Measurements from ENCODE around the gene PCDHB12.
A peak's percentile ranks its signal among the peaks of the same experiment; 100 is the strongest.
"Not testable (repeated sequence)": the region's sequence is repeated elsewhere in the genome, so short reads cannot be mapped to it uniquely, and the experiment has no call there.

The PCDHB12 gene

GRCh38 chr5:141234109-141234667 is 25.7 kb downstream of the PCDHB12 start:
- DNase-seq (ENCODE audit: low spot score), result no peak
- no peak for TF ChIP-seq CTCF (IDR thresholded peaks at IDR 0.05)
- Histone ChIP-seq H3K4me3 (peak overlapping the region; percentile 55), H3K27ac (no peak overlapping the region)

- peak overlapping the region; percentile 30 for H3K4me3 ChIP-seq
- H3K27ac ChIP-seq; DNase-seq (ENCODE audit: low spot score): not testable (repeated sequence)
These were observed 27.4 kb downstream of the PCDHB12 start for GRCh38 chr5:141235922-141236321.

- Histone ChIP-seq H3K27ac (no peak overlapping the region), H3K4me3 (peak overlapping the region; percentile 30)
- TF ChIP-seq CTCF (IDR thresholded peaks at IDR 0.05), result no peak
- no peak for DNase-seq (ENCODE audit: low spot score)
These were observed 28.2 kb downstream of the PCDHB12 start for GRCh38 chr5:141236516-141237313.

GRCh38 chr5:141241496-141241895 is 33.0 kb downstream of the PCDHB12 start:
- H3K4me3 ChIP-seq, result peak overlapping the region; percentile 45
- TF ChIP-seq CTCF (IDR thresholded peaks at IDR 0.05), result no peak
- no peak overlapping the region for H3K27ac ChIP-seq

GRCh38 chr5:141245250-141245717 is 36.8 kb downstream of the PCDHB12 start, which contains the start of gene PCDHB15:
PCDHB15 (plus strand) TSS chr5:141245395; CDS start chr5:141245579, 184 bp downstream.
- Histone ChIP-seq H3K4me3 (peak within 1 kb of the TSS; percentile 55), H3K27ac (peak within 1 kb of the TSS in 1 of 2 donors; percentile 11)
- DNase-seq (ENCODE audit: low spot score), result no peak
- no peak for TF ChIP-seq CTCF (IDR thresholded peaks at IDR 0.05)

More at GRCh38 chr5:141241496-141241895, 33.0 kb downstream of the PCDHB12 start:
- no peak for DNase-seq (ENCODE audit: low spot score)

GRCh38 chr5:141246971-141247370 is 38.5 kb downstream of the PCDHB12 start:
- peak overlapping the region; percentile 55 for H3K4me3 ChIP-seq
- DNase-seq (ENCODE audit: low spot score); H3K27ac ChIP-seq: not testable (repeated sequence)

GRCh38 chr5:141247434-141247833 is 38.9 kb downstream of the PCDHB12 start:
- peak overlapping the region; percentile 30 for H3K4me3 ChIP-seq
- not testable (repeated sequence) for DNase-seq (ENCODE audit: low spot score); H3K27ac ChIP-seq

- no peak for DNase-seq (ENCODE audit: low spot score)
- no peak for TF ChIP-seq CTCF (IDR thresholded peaks at IDR 0.05)
- no peak overlapping the region for H3K4me3 ChIP-seq
- H3K27ac ChIP-seq, result no peak overlapping the region
These were observed 42.1 kb downstream of the PCDHB12 start for GRCh38 chr5:141250576-141250975.

All from coronary artery (tissue), 2 donors.